A549 (cell line): Measurements from ENCODE around the gene DMXL2.
"Not testable (repeated sequence)": the region's sequence is repeated elsewhere in the genome, so short reads cannot be mapped to it uniquely, and the experiment has no call there.

Experiments
- CBX8 ChIP-seq: fragments of 200-600 bp; sonication (generic); IDR thresholded peaks from 2 replicates; pipeline ENCODE4 v1.6.1; 2016
- TF ChIP-seq, protein P1 (sequence below): fragments of >200 bp; sonication (Bioruptor Twin); formaldehyde crosslinking; IDR thresholded peaks from 3 replicates; pipeline ENCODE4 v1.5.1; 2016

DNA sequence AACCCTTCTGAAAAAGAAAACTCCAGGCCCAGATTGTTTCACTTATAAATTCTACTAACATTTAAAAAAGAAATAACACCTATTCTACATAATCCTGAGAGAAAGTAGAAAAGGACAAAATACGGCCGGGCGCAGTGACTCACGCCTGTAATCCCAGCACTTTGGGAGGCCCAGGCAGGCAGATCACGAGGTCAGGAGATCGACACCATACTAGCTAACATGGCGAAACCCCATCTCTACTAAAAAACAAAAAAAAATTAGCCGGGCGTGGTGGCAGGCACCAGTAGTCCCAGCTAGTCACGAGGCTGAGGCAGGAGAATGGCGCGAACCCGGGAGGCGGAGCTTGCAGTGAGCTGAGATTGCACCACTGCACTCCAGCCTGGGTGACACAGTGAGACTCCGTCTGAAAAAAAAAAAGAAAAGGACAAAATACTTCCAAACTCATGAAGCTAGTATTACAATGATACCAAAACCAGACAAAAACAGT lies 19.1 kb downstream of the DMXL2 start:
- TF ChIP-seq, protein P1, sequence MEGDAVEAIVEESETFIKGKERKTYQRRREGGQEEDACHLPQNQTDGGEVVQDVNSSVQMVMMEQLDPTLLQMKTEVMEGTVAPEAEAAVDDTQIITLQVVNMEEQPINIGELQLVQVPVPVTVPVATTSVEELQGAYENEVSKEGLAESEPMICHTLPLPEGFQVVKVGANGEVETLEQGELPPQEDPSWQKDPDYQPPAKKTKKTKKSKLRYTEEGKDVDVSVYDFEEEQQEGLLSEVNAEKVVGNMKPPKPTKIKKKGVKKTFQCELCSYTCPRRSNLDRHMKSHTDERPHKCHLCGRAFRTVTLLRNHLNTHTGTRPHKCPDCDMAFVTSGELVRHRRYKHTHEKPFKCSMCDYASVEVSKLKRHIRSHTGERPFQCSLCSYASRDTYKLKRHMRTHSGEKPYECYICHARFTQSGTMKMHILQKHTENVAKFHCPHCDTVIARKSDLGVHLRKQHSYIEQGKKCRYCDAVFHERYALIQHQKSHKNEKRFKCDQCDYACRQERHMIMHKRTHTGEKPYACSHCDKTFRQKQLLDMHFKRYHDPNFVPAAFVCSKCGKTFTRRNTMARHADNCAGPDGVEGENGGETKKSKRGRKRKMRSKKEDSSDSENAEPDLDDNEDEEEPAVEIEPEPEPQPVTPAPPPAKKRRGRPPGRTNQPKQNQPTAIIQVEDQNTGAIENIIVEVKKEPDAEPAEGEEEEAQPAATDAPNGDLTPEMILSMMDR, result not testable (repeated sequence)
- TF ChIP-seq CBX8, result not testable (repeated sequence)
